ENCODE data around the gene SMARCA5. TPM values are rescaled to one million over a fixed set of nuclear protein-coding genes. Genes with fewer than 3 reads are reported as not detected.

SMARCA5 gene
- total RNA-seq, 1 experiment from 2014 or later = 107 TPM

- no peaks in the 10 kb centered on the region for H3K9me3 ChIP-seq (ENCODE audit: control insufficient read depth, low read depth, low read length)
- no peak overlapping the region for H2BK120ac ChIP-seq (ENCODE audit: low read depth, low read length, poor library complexity, severe bottlenecking)
- H3K36me3 Mint-ChIP-seq (ENCODE audit: insufficient read depth in 1 of 3, low read depth in 3 of 3) = peaks cover 31 to 84% (median 83%) of the 10 kb centered on the region in 3 experiments; a peak in 6 of 7 replicates
- no peak overlapping the region for H4K8ac ChIP-seq (replicated peaks; ENCODE audit: insufficient read length, low read depth, low read length)
- H3K18ac ChIP-seq (ENCODE audit: insufficient read length, low read depth, low read length) = no peak overlapping the region
- no peak overlapping the region for H2BK15ac ChIP-seq (ENCODE audit: low read depth, low read length)
- no peak overlapping the region for H3K23ac ChIP-seq (ENCODE audit: insufficient read length, low read depth, low read length)
- H4K91ac ChIP-seq (ENCODE audit: insufficient read length, low read depth, low read length) = no peak overlapping the region
- no peak overlapping the region for H3K14ac ChIP-seq (ENCODE audit: insufficient read depth, low read length)
- H4K5ac ChIP-seq (ENCODE audit: insufficient read length, low read depth, low read length) = no peak overlapping the region
- no peaks in the 10 kb centered on the region for H3K79me1 ChIP-seq (ENCODE audit: insufficient read depth, low read depth, low read length, poor library complexity, severe bottlenecking)
- no peak overlapping the region for H3K56ac ChIP-seq (ENCODE audit: insufficient read length, low read depth, low read length)
- H3T11ph ChIP-seq (ENCODE audit: low read length) = no peak overlapping the region
- H3K4me3 Mint-ChIP-seq = no peak overlapping the region
- H3K4me1 ChIP-seq (ENCODE audit: insufficient read depth, low read length) = no peaks in the 10 kb centered on the region
- no peak overlapping the region for H2AK5ac ChIP-seq (ENCODE audit: insufficient read length, low read length)
- H2BK5ac ChIP-seq (ENCODE audit: insufficient read length, low read length) = no peak overlapping the region
- no peak for DNase-seq
- no peak overlapping the region for H3K4me2 ChIP-seq (ENCODE audit: insufficient read depth, insufficient read length, low read length)
- no peaks in the 10 kb centered on the region for H4K20me1 ChIP-seq (ENCODE audit: control insufficient read depth, insufficient read depth, insufficient read length)
- TF ChIP-seq, protein P1, sequence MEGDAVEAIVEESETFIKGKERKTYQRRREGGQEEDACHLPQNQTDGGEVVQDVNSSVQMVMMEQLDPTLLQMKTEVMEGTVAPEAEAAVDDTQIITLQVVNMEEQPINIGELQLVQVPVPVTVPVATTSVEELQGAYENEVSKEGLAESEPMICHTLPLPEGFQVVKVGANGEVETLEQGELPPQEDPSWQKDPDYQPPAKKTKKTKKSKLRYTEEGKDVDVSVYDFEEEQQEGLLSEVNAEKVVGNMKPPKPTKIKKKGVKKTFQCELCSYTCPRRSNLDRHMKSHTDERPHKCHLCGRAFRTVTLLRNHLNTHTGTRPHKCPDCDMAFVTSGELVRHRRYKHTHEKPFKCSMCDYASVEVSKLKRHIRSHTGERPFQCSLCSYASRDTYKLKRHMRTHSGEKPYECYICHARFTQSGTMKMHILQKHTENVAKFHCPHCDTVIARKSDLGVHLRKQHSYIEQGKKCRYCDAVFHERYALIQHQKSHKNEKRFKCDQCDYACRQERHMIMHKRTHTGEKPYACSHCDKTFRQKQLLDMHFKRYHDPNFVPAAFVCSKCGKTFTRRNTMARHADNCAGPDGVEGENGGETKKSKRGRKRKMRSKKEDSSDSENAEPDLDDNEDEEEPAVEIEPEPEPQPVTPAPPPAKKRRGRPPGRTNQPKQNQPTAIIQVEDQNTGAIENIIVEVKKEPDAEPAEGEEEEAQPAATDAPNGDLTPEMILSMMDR (conservative IDR thresholded peaks at IDR 0.05) = no peak
- no peak overlapping the region for H3K27ac ChIP-seq (ENCODE audit: insufficient read length, low read depth, low read length)
- no peak overlapping the region for H2AFZ ChIP-seq (ENCODE audit: low read length)
- H2BK20ac ChIP-seq (ENCODE audit: low read depth, low read length, poor library complexity, severe bottlenecking) = no peak overlapping the region
- no peaks in the 10 kb centered on the region for H3K27me3 ChIP-seq (ENCODE audit: insufficient read depth, low read length)
- no peak overlapping the region for H2BK12ac ChIP-seq (ENCODE audit: insufficient read length, low read depth, low read length)
- H3K4me1 Mint-ChIP-seq = peaks cover 9 to 16% of the 10 kb centered on the region in 2 experiments
- H3K79me2 ChIP-seq (ENCODE audit: insufficient read depth, low read length) = no peaks in the 10 kb centered on the region
- no peaks in the 10 kb centered on the region for H3K27me3 Mint-ChIP-seq (ENCODE audit: low read depth)
- H3K9me3 Mint-ChIP-seq = no peaks in the 10 kb centered on the region
- H3K23me2 ChIP-seq (ENCODE audit: insufficient read length, low read depth, low read length, poor library complexity, severe bottlenecking) = no peaks in the 10 kb centered on the region
- no peak overlapping the region for H3K27ac Mint-ChIP-seq
- no peak overlapping the region for H3K9ac ChIP-seq (ENCODE audit: extremely low read depth, insufficient read length, low read length)
- H3K4ac ChIP-seq (ENCODE audit: low read depth, low read length) = no peak overlapping the region
- no CpG with 5 or more reads among the region's 2 CpGs for WGBS (ENCODE audit: extremely low coverage, insufficient read length, low lambda C conversion rate)
Measured at GRCh38 chr4:143549928-143550327, 36.4 kb downstream of the SMARCA5 start.

All from H9 (cell line).